Activated CD8-positive, alpha-beta memory T cell treated with anti-CD3 and anti-CD28 coated beads for 1 hour (primary cell): Measurements from ENCODE around the gene EIF3B.
"Not testable (repeated sequence)": the region's sequence is repeated elsewhere in the genome, so short reads cannot be mapped to it uniquely, and the experiment has no call there.

ENCODE experiments used
- DNase-seq, 2 donors: peaks; one replicate each; pipeline ENCODE4 v3.0.0-alpha.2; 2020; ENCODE audit warnings: low read depth in 1 of 2; ENCODE audit errors: extremely low read depth in 1 of 2

EIF3B gene

DNA sequence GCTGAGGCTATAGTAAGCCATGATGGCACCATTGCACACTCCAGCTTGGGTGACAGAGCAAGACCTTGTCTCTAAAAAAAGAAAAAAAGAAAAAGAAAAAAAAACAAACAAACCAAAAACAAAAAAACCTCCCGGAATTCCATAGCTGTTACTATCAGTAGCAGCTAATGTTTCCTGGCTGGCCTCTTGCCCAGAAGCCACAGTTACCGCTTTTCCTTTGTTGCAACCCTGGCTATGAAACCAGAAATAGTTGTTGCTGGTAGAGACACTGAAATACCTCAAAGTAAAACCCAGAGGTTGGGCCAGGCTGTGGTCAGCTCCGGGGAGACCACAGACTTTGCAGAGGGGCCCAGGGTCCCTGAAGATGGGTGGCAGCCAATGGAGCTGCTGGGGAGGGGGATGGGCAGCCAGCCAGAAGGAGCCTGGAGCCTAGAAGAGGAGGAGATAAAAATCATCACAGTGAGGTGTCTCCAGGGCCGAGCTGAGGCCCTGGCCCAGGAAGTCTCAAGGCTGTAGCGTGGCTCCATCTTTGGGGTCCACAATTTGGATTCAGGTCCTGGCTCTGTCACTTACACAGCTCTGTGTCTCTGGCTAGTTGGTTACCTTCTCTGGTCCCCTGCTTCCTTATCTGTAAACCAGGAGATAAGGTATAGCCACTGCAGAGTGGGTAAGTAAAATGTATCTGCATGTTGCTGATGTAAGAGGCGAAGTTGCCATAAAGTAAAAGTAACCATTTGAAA lies 45.4 kb downstream of the EIF3B start:
- no peak for DNase-seq

DNA sequence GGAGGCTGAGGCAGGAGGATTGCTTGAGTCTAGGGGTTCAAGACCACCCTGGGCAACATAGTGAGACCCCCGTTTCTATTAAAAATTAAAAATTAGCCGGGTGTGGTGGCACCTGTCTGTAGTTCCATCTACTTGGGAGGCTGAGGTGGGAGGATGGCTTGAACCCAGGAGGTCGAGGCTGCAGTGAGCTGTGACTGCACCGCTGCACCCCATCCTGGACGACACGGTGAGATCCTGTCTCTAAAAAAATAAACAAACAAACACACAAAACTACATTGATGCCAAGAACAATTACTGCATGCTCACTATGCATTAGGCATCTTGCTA lies 48.0 kb downstream of the EIF3B start:
- no peak for DNase-seq

DNA sequence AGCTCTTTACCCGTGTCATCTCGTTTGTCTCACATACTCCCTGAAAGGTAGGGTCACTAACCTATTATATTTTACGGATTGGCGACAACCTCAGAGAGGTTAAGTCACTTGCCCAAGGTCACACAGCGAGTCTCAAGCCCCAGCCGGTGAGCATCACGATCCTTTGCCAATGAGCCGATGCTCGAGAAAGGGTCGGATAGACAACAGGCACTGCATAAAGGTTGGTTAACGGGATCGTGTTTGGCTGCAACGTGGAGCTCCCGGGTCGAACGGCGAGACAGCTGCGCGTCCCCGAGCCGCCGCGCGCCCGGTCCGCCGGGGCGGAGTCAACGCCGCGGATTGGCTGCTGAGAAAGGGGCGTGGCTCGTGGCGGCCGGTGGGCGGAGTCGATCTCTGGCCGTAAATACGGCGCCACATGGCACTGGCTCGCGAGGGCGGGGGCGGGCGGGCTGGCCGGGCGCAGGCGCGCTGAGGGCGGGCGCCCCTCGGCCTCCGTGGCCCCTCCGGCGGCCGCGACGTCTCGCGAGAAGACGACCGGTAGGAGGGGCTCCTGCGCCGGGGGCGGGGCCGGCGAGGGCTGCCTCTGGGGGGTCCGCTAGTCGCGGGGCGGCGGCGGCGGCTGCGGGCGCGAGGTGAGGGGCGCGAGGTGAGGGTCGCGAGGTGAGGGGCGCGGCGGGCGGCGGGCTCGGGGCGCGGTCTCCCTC lies 48.5 kb downstream of the EIF3B start, which contains the start of gene CHST12:
CHST12 (plus strand) TSS at position 598 of the 704 bp plus-strand sequence. CDS start 29,029 bp downstream, outside the sequence.
- peak; percentile 84 to 91 for DNase-seq

DNA sequence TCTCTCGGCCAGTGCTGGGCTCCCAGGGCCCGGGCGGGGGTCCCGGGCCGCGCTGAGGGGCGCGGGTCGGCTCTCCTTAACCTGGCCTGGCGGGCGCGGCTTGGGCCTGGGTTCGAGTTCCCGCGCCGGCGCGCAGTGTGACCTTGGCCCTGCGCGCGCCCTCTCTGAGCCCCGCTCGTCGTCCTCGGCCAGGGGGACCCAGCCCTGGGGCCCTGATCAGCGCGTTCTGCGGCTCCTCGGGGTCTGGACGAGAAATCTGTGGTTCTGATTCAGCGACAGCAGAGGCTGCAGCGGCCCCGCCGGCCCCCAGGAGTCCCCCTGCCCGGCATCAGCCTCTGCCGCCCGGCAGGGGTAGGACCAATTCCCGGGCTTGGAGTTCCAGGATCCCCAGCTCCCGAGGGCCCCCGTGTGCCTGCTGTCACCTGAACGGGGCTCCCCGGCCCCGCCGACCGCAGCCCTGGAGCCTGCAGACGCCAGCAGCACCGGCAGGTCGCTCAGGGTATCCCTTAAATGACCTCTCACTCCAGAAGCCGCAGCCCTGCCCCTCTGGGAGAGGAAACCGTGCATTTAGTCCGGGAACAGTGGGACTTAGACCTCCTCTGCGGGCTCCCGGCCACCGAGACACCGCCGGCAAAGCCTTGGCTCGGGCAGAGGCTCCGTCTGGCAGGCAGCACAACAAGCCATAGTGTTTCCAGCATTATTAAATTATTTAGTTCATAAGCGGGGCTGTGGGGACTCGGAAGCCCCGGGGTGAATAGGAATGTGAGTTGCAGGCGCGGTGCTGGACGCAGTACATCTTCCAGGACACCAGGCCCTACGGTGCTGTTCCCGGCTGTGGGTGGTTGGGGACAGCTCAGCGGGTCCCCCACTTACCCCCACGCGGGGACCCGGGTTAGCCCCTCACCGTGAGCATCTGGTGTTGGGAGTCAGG lies 49.4 kb downstream of the EIF3B start:
- no peak for DNase-seq

DNA sequence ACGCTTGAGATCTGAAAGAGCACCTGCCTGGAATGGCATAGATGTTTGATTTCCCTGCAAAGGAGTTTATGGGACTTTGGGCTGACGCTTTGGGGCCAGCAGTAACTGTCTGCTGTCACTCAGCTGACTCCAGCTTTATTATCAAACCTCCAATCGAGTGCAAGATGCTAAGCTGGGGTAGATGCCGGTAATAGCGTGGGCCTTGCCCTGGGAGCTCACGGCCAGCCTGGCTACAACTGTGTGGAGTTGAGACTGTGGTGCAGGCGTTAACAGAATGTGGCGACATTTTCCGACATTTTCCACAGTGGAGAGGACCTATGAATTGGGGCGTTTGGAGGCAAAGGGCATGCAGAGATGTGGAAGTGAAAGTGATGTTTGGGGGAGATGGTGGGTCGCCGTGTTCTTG lies 50.1 kb downstream of the EIF3B start:
- DNase-seq, result no peak

DNA sequence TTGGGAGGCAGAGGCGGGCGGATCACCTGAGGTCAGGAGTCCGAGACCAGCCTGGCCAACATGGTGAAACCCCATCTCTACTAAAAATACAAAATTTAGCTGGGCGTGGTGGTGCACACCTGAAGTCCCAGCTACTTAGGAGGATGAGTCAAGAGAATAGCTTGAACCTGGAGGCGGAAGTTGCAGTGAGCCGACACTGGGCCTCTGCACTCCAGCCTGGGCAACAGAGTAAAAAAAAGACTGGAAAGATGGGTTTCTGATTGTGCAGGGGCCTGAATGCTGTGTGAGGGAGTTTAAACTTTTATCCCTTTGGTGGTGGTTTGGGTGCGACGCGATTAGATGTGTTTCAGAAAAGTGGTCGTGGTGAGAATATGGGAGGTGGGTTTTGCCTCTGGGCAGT lies 50.6 kb downstream of the EIF3B start:
- DNase-seq, result no peak

DNA sequence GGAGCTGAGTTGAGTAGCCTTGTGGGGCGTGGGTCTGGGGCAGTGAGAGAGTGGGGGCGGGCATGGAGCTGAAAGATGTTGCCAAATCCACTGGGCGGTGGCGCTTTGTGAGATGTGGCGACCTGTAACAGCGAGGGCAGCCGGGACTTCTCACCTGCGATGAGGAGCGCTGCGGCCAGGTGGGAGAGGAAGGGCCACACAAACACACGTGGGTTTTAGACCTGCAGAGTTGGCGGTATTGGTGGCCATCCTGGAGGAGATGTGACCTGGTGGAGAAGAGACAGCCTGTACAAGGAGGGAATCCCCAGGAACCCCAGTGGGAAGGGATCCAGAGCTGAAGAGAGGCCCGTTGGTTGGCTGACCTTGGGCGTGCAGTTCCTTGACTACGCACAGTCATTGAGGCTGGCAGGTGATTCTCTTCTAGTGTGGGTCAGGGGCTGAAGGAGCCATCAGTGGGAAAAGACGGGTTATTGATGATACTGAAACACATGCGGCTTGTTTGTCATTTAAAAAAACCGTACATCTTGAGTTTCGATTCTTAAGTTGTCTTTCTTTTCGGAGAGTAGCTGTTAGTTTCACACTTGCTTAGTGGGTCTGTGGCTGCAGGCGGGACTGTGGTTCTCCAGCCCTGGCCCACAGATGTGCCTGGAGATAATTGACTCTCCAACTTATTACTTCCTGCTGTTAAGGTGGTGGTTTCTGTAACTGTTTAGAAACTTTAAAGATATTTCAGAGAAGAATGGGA lies 51.1 kb downstream of the EIF3B start:
- peak in 1 of 2 donors; percentile 30 for DNase-seq

DNA sequence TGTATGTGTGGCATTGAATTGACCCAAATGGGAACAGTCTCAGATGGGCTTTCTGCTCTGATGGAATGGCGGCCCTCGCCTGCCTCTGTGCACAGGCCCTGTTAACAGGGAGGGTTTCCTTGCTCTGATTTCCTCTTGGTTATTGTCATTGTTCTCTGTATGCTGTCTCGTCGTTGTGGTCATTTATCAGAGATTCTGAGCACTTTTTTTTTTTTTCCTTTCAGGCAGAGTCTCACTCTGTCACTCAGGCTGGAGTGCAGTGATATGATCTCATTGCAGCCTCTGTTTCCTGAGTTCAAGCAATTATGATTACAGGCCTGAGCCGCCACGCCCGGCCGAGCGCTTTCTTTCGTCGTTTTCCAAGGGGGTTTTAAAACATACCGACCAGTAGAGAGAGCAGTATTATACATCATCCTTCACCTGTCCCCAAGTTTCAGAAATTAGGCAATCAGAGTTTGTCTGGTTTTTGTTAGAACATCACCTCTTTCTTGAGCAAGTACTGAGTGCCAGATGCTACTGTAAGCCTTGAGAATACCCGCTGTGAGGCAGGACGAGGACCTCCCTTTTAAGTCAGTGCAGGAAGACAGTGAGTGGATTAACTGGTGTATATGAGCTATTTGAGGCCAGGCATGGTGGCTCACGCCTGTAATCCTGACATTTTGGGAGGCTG lies 55.3 kb downstream of the EIF3B start:
- no peak for DNase-seq

DNA sequence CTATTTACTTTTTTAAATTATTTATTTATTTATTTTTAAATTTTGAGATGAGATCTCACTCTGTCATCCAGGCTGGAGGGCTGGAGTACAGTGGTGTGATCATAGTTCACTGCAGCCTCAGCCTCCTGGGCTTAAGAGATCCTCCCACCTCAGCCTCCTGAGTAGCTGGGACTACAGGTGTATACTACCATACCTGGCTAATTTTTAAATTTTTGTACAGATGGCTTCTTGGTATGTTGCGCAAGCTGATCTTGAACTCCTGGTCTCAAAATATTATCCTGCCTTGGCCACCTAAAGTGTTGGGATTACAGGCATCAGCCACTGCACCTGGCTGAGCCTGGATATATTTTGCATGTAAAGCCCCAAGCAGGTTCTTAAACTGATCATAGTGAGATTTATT lies 56.4 kb downstream of the EIF3B start:
- no peak for DNase-seq

DNA sequence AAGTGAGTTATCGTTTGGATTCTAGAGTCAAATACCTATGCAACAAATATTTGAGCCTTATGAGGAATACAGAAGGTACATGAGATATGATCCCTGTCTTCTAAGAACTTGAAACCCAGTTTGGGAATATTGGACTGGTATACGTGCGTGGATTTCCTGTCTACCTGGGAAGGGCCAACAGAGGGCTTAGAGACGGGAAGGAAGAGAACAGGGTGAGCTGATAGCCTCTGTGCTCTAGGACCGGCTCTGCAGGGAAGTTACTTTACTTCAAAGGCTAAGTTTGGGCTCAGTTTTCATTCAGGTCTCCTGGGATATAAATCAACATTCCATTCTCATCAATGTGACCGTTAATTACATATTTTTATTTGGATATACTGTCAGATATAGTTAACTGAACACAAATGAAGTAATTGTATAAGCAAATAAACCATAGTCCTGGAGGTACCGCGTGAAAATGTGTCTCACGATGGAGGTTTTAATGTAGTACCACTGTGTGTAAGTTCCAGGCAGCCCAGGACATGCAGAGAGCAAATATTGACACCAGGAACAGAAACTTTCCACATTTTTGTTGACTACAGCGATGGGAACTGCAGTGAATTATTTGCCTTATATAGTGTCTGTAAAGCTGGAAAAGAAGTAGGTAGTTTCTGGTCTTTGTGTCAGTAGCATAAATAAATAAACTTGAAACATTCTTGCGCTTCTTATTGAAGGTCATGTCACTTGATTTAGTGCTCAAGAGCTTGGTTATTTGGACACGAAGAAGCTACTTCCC lies 57.4 kb downstream of the EIF3B start:
- DNase-seq, result no peak

DNA sequence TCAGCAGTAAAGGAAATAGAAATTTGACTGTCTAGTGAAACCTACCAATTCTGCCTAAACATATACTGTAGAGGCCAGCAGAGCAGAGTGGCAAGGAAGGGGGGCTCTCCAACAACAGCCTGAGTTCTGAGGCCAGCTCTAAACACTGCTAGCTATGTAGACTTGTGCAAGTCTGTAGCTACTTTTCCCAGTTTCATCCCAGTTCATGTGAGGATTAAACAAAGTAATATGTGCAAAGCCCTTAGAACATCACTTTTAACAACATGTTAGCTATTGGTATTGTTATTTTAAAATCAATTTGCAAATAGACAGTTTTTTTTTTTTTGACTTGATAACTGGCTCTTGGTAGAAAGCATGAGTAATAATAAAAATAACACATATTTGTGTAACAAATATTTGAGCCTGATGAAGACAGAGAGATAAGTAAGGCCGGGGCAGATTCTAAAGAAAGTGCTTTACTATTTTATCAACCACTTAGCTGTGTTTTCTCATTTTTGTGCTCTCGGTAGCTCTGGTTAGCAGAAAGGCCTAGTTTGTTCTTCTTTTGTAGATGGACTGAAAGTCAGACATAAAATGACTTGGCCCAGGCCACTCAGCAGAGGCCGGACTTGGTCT lies 58.1 kb downstream of the EIF3B start:
- no peak for DNase-seq

DNA sequence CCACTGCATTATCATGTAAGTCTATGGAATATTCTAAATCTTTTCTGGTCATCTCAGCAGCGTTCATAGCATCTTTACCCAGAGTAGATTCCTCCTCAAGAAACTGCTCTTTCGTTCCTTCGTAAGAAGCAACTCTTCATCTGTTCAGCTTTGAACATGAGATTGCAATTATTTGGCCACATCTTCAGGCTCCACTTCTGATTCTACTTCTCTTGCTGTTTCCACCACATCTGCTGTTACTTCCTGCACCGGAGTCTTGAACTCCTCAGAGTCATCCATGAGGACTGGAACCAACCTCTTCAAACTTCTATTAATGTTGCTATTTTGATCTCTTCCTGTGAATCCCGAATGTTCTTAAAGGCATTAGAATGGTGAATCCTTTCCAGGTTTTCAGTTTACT lies 61.4 kb downstream of the EIF3B start:
- DNase-seq, result no peak

DNA sequence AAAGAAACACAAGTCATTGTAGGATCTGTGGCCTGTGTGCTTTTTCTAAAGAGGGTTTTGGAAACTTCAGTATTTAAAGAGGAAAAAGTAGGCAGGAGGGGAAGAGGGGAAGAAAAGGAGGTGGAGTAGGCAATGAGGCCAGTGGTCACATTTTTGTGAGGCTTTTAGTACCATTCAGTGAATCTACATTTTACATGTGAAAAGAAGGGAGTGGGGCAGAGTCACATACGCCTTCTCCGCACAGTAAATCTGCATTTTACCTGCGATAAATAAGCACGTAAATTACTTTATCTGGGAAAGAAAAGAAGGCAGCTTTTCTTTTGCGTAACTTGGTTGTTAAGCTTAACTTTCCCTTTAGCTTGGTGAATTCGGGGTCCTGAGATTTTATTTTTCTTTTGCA lies 62.0 kb downstream of the EIF3B start:
- no peak for DNase-seq

DNA sequence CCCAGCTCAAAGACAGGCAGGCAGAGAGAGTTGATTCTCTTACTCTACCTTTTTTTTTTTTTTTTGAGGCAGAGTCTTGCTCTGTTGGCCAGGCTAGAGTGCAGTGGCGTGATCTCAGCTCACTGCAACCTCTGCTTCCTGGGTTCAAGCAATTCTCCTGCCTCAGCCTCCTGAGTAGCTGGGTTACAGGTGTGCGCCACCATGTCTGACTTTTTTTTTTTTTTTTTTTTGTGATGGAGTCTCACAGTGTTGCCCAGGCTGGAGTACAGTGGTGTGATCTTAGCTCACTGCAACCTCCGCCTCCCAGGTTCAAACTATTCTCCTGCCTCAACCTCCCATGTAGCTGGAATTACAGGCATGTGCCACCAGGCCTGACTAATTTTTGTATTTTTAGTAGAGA lies 62.6 kb downstream of the EIF3B start:
- DNase-seq, result not testable (repeated sequence)

DNA sequence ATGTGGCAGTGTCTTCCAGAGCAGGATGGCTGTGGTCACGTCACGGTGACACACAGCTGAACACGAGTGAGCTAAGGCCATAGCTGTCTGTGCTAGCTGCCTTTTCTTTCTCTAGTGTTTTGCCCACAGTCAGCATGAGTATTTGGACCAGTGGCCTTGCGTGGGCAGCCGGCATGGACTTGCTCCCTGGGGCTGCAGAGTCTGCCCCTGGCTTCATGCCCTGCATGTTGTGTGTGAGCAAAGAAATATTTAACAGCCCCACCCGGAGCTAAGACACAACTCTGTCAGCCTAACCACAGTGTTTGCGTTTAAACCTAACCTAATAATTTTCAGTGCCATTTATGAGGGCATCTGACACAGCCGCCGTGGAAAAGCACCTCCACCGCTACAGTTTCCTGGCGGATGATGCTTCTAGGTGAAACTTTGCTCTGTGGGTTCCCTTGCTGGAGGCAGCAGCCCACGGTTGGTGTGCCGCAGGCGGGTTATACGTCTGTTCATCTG lies 63.4 kb downstream of the EIF3B start:
- DNase-seq, result peak; percentile 16 to 27

DNA sequence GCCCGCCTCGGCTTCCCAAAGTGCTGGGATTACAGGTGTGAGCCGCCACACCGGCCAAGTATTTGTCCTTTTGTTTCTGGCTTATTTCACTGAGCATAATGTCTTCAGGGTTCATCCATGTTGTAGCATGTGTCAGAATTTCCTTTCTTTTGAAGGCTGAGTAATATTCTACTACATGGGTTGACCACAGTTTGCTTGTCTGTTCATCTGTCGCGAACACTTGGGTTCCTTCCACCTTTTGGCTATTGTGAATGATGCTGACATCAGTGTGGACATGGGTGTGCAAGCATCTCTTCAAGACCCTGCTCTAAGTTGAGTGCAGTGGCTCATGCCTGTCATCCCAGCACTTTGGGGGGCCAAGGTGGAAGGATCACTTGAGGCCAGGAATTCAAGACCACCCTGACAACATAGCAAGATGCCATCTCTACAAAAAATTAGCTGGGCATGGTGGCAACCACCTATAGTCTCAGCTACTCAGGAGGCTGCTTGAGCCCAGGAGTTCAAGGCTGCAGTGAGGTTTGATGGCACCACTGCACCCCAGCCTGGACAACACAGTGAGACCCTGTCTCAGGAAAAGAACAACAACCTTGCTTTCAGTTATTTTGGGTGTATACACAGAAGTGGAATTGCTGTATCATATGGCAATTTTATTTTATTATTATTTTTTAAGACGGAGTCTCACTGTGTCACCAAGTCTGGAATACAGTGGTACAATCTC lies 65.7 kb downstream of the EIF3B start:
- no peak for DNase-seq

DNA sequence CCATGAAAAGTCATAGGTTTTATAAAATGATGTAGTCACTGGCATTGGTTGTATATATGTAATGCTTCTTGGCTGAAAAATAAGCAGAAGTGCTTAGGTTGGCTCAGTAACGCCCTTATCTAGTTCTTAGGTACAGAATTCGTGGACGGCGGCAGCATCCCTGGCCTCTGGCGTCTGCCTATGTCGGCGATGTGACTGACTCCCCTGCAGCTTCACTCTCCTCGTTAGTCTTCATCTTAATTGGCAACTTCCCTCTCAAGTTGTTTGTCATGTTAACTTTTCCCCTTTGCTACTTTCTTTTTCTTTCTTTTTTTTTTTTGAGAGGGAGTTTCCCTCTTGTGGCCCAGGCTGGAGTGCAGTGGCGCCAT lies 67.3 kb downstream of the EIF3B start:
- DNase-seq, result no peak

DNA sequence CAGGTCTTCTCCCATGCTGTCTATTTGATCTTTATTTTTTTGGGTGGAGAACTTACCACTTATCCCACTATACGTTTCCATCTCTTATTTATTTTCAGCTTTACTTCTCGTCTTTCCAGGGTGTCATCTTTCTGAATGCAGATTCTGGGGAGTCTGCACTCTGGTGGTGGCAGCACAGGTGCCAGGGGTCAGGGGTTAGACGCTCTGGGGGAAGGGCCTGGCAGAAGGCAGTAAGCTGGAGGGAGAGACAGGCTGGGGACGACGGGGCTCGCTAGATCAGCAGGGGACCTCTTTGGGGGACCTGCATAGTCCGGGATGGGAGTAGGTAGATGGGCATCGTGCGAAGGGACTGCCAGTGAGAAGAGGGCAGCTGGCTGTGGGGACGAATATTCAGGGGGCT lies 71.1 kb downstream of the EIF3B start:
- no peak for DNase-seq
